IMR-90 (cell line): Measurements from ENCODE around the gene GFM2.

ENCODE experiments used
- CTCF ChIP-seq: conservative IDR thresholded peaks from 2 replicates; pipeline ENCODE4 v1.5.1; 2012; ENCODE audit warnings: mild to moderate bottlenecking, low read depth, low read length, improper control_type of control experiment
- ELK1 ChIP-seq: fragments of 150-350 bp; IDR thresholded peaks from 2 replicates; pipeline ENCODE4 v1.6.1; 2016; ENCODE audit warnings: low read depth, mild to moderate bottlenecking, low read length, moderate library complexity, borderline replicate concordance
- POLR2A ChIP-seq: IDR thresholded peaks from 2 replicates; pipeline ENCODE4 v1.6.1; 2012; ENCODE audit warnings: mild to moderate bottlenecking, low read depth, low read length
- RFX5 ChIP-seq: IDR thresholded peaks from 2 replicates; pipeline ENCODE4 v1.8.0; 2012; ENCODE audit warnings: low read depth, mild to moderate bottlenecking, low read length, moderate library complexity
- SMC3 ChIP-seq: fragments of 150-350 bp; IDR thresholded peaks from 2 replicates; pipeline ENCODE4 v1.6.1; 2016; ENCODE audit warnings: low read depth, mild to moderate bottlenecking, antibody characterized with exemption, low read length, moderate library complexity

- TF ChIP-seq CTCF, result no peak
- no peak for TF ChIP-seq POLR2A
- no peak for TF ChIP-seq ELK1
- no peak for TF ChIP-seq SMC3
- no peak for TF ChIP-seq RFX5
Measured at GRCh38 chr5:74801941-74802340, 35.0 kb upstream of the GFM2 start.
